ENCODE measurements around the gene PCNA.
"Not testable (repeated sequence)": the region's sequence is repeated elsewhere in the genome, so short reads cannot be mapped to it uniquely, and the experiment has no call there.

The PCNA gene

GRCh38 chr20:5096463-5096862, 23.3 kb downstream of the PCNA start:
- no peak for DNase-seq (ENCODE audit: low spot score)

GRCh38 chr20:5095931-5096330, 23.8 kb downstream of the PCNA start:
- no peak for DNase-seq (ENCODE audit: low spot score)

GRCh38 chr20:5095454-5095853, 24.3 kb downstream of the PCNA start:
- DNase-seq (ENCODE audit: low spot score) = no peak

- DNase-seq (ENCODE audit: low spot score) = no peak
Observed at GRCh38 chr20:5092765-5093339, 26.9 kb downstream of the PCNA start.

GRCh38 chr20:5091902-5092301, 27.9 kb downstream of the PCNA start:
- DNase-seq (ENCODE audit: low spot score) = no peak

- no peak for DNase-seq (ENCODE audit: low spot score)
Observed at GRCh38 chr20:5090191-5090590, 29.6 kb downstream of the PCNA start.

- DNase-seq (ENCODE audit: low spot score) = no peak
Observed at GRCh38 chr20:5088688-5089087, 31.1 kb downstream of the PCNA start.

- no peak for DNase-seq (ENCODE audit: low spot score)
Observed at GRCh38 chr20:5085380-5085779, 34.4 kb downstream of the PCNA start.

GRCh38 chr20:5080384-5080877, 39.3 kb downstream of the PCNA start:
- DNase-seq (ENCODE audit: low spot score) = no peak

- no peak for DNase-seq (ENCODE audit: low spot score)
Observed at GRCh38 chr20:5078399-5078958, 41.3 kb downstream of the PCNA start.

GRCh38 chr20:5077761-5078387, 41.9 kb downstream of the PCNA start:
- no peak for DNase-seq (ENCODE audit: low spot score)

- not testable (repeated sequence) for DNase-seq (ENCODE audit: low spot score)
Observed at GRCh38 chr20:5076913-5077312, 42.8 kb downstream of the PCNA start.

- DNase-seq (ENCODE audit: low spot score) = no peak
Observed at GRCh38 chr20:5074232-5074674, 45.5 kb downstream of the PCNA start.

- no peak for DNase-seq (ENCODE audit: low spot score)
Observed at GRCh38 chr20:5073660-5074231, 46.0 kb downstream of the PCNA start.

- peak; percentile 59 for DNase-seq (ENCODE audit: low spot score)
Observed at GRCh38 chr20:5072756-5073659, 46.8 kb downstream of the PCNA start.

- not testable (repeated sequence) for DNase-seq (ENCODE audit: low spot score)
Observed at GRCh38 chr20:5071942-5072341, 47.8 kb downstream of the PCNA start.

GRCh38 chr20:5070570-5070969, 49.2 kb downstream of the PCNA start:
- no peak for DNase-seq (ENCODE audit: low spot score)

GRCh38 chr20:5070081-5070480, 49.7 kb downstream of the PCNA start:
- DNase-seq (ENCODE audit: low spot score) = no peak

GRCh38 chr20:5069141-5069806, 50.5 kb downstream of the PCNA start:
- DNase-seq (ENCODE audit: low spot score) = no peak

- DNase-seq (ENCODE audit: low spot score) = no peak
Observed at GRCh38 chr20:5067877-5068645, 51.7 kb downstream of the PCNA start.

GRCh38 chr20:5065879-5066383, 53.8 kb downstream of the PCNA start:
- DNase-seq (ENCODE audit: low spot score) = no peak

Measured in HuH-7 (cell line).